ENCODE results near the gene R3HDM1.

R3HDM1 gene

DNA sequence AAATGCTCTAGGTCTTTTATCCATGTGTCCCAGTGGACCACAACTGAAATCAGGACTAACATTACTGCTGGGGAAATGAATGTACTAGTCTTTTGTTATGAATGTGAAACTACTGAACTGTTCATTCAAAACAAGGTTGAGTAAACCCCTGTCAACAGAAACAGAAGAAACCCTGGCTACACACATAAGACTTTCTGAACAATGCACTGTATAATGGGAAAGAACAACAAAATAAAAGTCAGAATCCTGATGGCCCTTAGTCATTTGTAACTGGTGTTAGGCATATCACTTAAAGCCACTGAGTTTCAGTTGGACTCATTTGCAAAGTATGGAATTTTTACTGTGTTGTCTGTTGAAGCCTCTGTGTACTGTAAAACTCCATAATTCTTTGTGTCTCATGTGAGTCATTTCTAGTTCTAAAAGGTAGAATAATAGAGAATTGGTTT, 133.4 kb downstream of the R3HDM1 start:
- H3K27me3 ChIP-seq (ENCODE audit: control insufficient read depth, low read length) = no peaks in the 10 kb centered on the region
- no peaks in the 10 kb centered on the region for H3K9me2 ChIP-seq (replicated peaks; ENCODE audit: control insufficient read depth, low read length)
- H3K4me1 ChIP-seq (ENCODE audit: control insufficient read depth, low read length) = no peaks in the 10 kb centered on the region
- no peaks in the 10 kb centered on the region for H3K79me2 ChIP-seq (ENCODE audit: control insufficient read depth, low read length)
- H4K20me1 ChIP-seq (ENCODE audit: control insufficient read depth, insufficient read depth, low read depth, low read length) = no peaks in the 10 kb centered on the region
- TF ChIP-seq, protein P1, sequence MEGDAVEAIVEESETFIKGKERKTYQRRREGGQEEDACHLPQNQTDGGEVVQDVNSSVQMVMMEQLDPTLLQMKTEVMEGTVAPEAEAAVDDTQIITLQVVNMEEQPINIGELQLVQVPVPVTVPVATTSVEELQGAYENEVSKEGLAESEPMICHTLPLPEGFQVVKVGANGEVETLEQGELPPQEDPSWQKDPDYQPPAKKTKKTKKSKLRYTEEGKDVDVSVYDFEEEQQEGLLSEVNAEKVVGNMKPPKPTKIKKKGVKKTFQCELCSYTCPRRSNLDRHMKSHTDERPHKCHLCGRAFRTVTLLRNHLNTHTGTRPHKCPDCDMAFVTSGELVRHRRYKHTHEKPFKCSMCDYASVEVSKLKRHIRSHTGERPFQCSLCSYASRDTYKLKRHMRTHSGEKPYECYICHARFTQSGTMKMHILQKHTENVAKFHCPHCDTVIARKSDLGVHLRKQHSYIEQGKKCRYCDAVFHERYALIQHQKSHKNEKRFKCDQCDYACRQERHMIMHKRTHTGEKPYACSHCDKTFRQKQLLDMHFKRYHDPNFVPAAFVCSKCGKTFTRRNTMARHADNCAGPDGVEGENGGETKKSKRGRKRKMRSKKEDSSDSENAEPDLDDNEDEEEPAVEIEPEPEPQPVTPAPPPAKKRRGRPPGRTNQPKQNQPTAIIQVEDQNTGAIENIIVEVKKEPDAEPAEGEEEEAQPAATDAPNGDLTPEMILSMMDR (IDR thresholded peaks at IDR 0.05; ENCODE audit: low read depth, low read length, poor library complexity, severe bottlenecking) = no peak
- no peak for TF ChIP-seq EZH2phosphoT487 (IDR thresholded peaks at IDR 0.05; ENCODE audit: borderline replicate concordance, low read length)
- H3K9me3 ChIP-seq (ENCODE audit: control insufficient read depth, insufficient read depth, low read length) = no peaks in the 10 kb centered on the region
- H3K27ac ChIP-seq (ENCODE audit: low read depth, low read length) = no peak overlapping the region
- H3K4me3 ChIP-seq (ENCODE audit: low read length) = no peak overlapping the region
- peaks cover 59% of the 10 kb centered on the region for H3K36me3 ChIP-seq (ENCODE audit: control insufficient read depth, low read length)
- no peaks in the 10 kb centered on the region; the same call in 1 of the 2 replicates for H3F3A ChIP-seq (ENCODE audit: control insufficient read depth, insufficient read depth)
- no peak overlapping the region for H3K4me2 ChIP-seq (ENCODE audit: low read length)

DNA sequence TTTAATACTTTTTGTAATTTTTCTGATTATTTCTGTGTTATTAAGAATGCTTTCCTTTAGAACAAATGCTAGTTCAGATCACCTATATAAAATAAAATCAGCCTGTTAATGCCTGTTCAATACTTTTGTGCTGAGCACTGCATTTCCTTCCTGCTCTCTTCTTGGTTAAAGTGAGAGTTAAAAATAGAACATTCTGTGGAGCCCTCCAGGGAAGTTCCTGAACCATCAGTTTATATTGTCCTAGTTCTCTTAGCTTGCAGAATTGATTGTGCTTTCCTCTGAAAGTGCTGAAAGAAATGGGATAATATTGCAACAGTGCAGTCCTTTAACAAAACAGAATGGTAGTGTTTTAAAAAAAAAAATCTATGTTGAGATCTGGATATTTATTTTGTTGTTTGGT, 135.8 kb downstream of the R3HDM1 start:
- no peaks in the 10 kb centered on the region for H3K9me3 ChIP-seq (ENCODE audit: control insufficient read depth, insufficient read depth, low read length)
- no peaks in the 10 kb centered on the region for H4K20me1 ChIP-seq (ENCODE audit: control insufficient read depth, insufficient read depth, low read depth, low read length)
- H3K9me2 ChIP-seq (replicated peaks; ENCODE audit: control insufficient read depth, low read length) = no peaks in the 10 kb centered on the region
- H3K4me3 ChIP-seq (ENCODE audit: low read length) = no peak overlapping the region
- H3F3A ChIP-seq (ENCODE audit: control insufficient read depth, insufficient read depth) = no peaks in the 10 kb centered on the region; the same call in 1 of the 2 replicates
- TF ChIP-seq EZH2phosphoT487 (IDR thresholded peaks at IDR 0.05; ENCODE audit: borderline replicate concordance, low read length) = no peak
- TF ChIP-seq, protein P1 (IDR thresholded peaks at IDR 0.05; ENCODE audit: low read depth, low read length, poor library complexity, severe bottlenecking) = no peak
- no peak overlapping the region for H3K27ac ChIP-seq (ENCODE audit: low read depth, low read length)
- H3K27me3 ChIP-seq (ENCODE audit: control insufficient read depth, low read length) = no peaks in the 10 kb centered on the region
- H3K4me2 ChIP-seq (ENCODE audit: low read length) = no peak overlapping the region
- no peaks in the 10 kb centered on the region for H3K79me2 ChIP-seq (ENCODE audit: control insufficient read depth, low read length)
- no peaks in the 10 kb centered on the region for H3K4me1 ChIP-seq (ENCODE audit: control insufficient read depth, low read length)
- H3K36me3 ChIP-seq (ENCODE audit: control insufficient read depth, low read length) = peaks cover 43% of the 10 kb centered on the region

DNA sequence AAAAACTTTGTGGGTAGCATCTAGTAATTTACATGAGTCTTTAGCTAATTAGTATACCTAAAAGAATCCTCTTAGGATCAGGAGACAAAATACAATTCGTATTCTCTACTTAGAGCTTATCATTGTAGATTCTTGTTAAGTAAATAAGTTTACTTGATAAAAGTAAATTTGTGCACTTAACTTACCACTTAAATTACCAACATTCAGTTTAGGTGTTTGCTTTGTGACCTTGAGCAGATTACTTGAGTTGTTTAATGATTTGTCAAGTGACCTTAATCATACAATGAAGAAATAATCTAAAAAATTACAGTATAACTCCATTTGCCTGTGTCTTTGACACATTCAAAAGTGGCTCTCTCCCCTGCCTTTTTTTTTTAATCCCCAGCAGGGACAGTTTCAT, 143.2 kb downstream of the R3HDM1 start:
- Histone ChIP-seq H3K4me2 (ENCODE audit: low read length) (no peak overlapping the region), H4K20me1 (ENCODE audit: control insufficient read depth, insufficient read depth, low read depth, low read length) (no peaks in the 10 kb centered on the region), H3K36me3 (ENCODE audit: control insufficient read depth, low read length) (peaks cover 39% of the 10 kb centered on the region), H3K27ac (ENCODE audit: low read depth, low read length) (no peak overlapping the region), H3K79me2 (ENCODE audit: control insufficient read depth, low read length) (no peaks in the 10 kb centered on the region), H3K9me2 (replicated peaks; ENCODE audit: control insufficient read depth, low read length) (no peaks in the 10 kb centered on the region), H3K9me3 (ENCODE audit: control insufficient read depth, insufficient read depth, low read length) (no peaks in the 10 kb centered on the region), H3F3A (ENCODE audit: control insufficient read depth, insufficient read depth) (no peaks in the 10 kb centered on the region), H3K4me1 (ENCODE audit: control insufficient read depth, low read length) (no peaks in the 10 kb centered on the region), H3K27me3 (ENCODE audit: control insufficient read depth, low read length) (no peaks in the 10 kb centered on the region), H3K4me3 (ENCODE audit: low read length) (no peak overlapping the region)
- TF ChIP-seq, protein P1 (IDR thresholded peaks at IDR 0.05; ENCODE audit: low read depth, low read length, poor library complexity, severe bottlenecking) = no peak
- TF ChIP-seq EZH2phosphoT487 (IDR thresholded peaks at IDR 0.05; ENCODE audit: borderline replicate concordance, low read length) = no peak
